Measurements from ENCODE around the gene STK35. TPM values are rescaled to one million over a fixed set of nuclear protein-coding genes. Genes with fewer than 3 reads are reported as not detected.

The STK35 gene
- total and polyA plus RNA-seq, 2 of the 8 experiments (the other 6 are each of a cell fraction or from before 2014, with no cell fraction given), result 24.9 to 45.0 TPM

GRCh38 chr20:2123720-2124119 is 22.1 kb downstream of the STK35 start:
- Histone ChIP-seq H3K9ac (replicated peaks in 1 of 4; ENCODE audit: extremely low read depth in 1 of 4, low read depth in 3 of 4, low read length in 3 of 4) (no peak overlapping the region), H3K4me2 (ENCODE audit: insufficient read depth in 1 of 2, low read depth in 2 of 2, low read length in 2 of 2) (no peak overlapping the region), H4K5ac (ENCODE audit: insufficient read length, low read depth, low read length) (no peak overlapping the region), H3K4me3 (ENCODE audit: extremely low read depth in 1 of 4, insufficient read depth in 2 of 4, low read depth in 3 of 4, low read length in 4 of 4) (no peak overlapping the region), H2BK15ac (ENCODE audit: low read length) (no peak overlapping the region), H3K9me3 (ENCODE audit: insufficient read depth in 2 of 2, low read depth in 1 of 2, low read length in 1 of 2) (no peaks in the 10 kb centered on the region), H2BK20ac (ENCODE audit: low read length) (no peak overlapping the region), H2AK5ac (ENCODE audit: low read depth, low read length) (peak overlapping the region; percentile 32; the same call in 1 of the 2 replicates), H3K79me1 (ENCODE audit: low read depth, low read length) (peaks cover 6% of the 10 kb centered on the region), H3K4ac (replicated peaks; ENCODE audit: insufficient read length, low read depth, low read length) (no peak overlapping the region), H3K18ac (ENCODE audit: extremely low read depth, low read length) (no peak overlapping the region), H3K79me2 (ENCODE audit: control insufficient read depth in 1 of 2, insufficient read depth in 2 of 2, low read length in 2 of 2) (peaks cover 0 to 96% of the 10 kb centered on the region in 2 experiments; a peak in 2 of 4 replicates), H4K20me1 (replicated peaks in 1 of 2; ENCODE audit: control insufficient read depth in 1 of 2, insufficient read depth in 2 of 2, low read length in 2 of 2) (peaks cover 5 to 29% of the 10 kb centered on the region in 2 experiments), H4K91ac (replicated peaks; ENCODE audit: insufficient read length, low read length) (no peak overlapping the region), H3K14ac (ENCODE audit: insufficient read length) (no peak overlapping the region), H3K27me3 (replicated peaks in 1 of 4; ENCODE audit: control insufficient read depth in 3 of 4, extremely low read depth in 1 of 4, insufficient read depth in 3 of 4, low read length in 3 of 4) (no peaks in the 10 kb centered on the region), H3K56ac (replicated peaks; ENCODE audit: insufficient read length, low read depth, low read length) (no peak overlapping the region), H2BK120ac (replicated peaks; ENCODE audit: low read depth, low read length) (no peak overlapping the region), H2BK12ac (ENCODE audit: low read depth, low read length) (no peak overlapping the region), H3K4me1 (replicated peaks in 1 of 4; ENCODE audit: control insufficient read depth in 3 of 4, insufficient read depth in 4 of 4, low read length in 3 of 4) (peaks cover 0 to 10% (median 0%) of the 10 kb centered on the region in 4 experiments; a peak in 1 of 7 replicates), H3K23ac (ENCODE audit: insufficient read length) (no peak overlapping the region), H3K27ac (ENCODE audit: low read depth, low read length) (no peak overlapping the region), H2AFZ (ENCODE audit: low read length) (no peak overlapping the region), H3K23me2 (ENCODE audit: low read depth, low read length) (no peaks in the 10 kb centered on the region), H4K8ac (ENCODE audit: extremely low read depth, insufficient read depth, low read length) (no peak overlapping the region), H2BK5ac (ENCODE audit: low read depth, low read length) (no peak overlapping the region), H3K36me3 (ENCODE audit: control insufficient read depth in 2 of 4, insufficient read depth in 4 of 4, low read length in 3 of 4) (peaks cover 0 to 2% (median 0%) of the 10 kb centered on the region in 4 experiments; a peak in 1 of 8 replicates)
- FAIRE-seq, result no peak
- DNase-seq (ENCODE audit: low read depth in 1 of 2, low spot score in 2 of 2), result no peak
- ChIA-PET POLR2A (ENCODE audit: partially characterized antibody) (interaction anchor here (1.1 to 1.5 kb wide), 2 partner anchors 12 to 21 kb away, joined by 3 to 12 read pairs; no protein-coding TSS in a partner anchor), CTCF (ENCODE audit: partially characterized antibody) (interaction anchor here (0.7 to 3.6 kb wide), 5 partner anchors 10 to 150 kb away, joined by 3 to 14 read pairs (median 5); no protein-coding TSS in a partner anchor)
- 83% methylated on average over 5 of the region's 5 CpGs; no CpG with 5 or more reads in 1 of the 2 experiments for WGBS, 2 experiments (ENCODE audit: extremely low coverage in 1 of 2, insufficient coverage in 1 of 2, insufficient read length in 1 of 2, insufficient replicate concordance in 2 of 2, low coverage in 1 of 2, low lambda C conversion rate in 2 of 2, missing lambda C conversion rate in 1 of 2)
- TF ChIP-seq SIN3A (conservative IDR thresholded peaks at IDR 0.05 in 1 of 2, IDR thresholded peaks at IDR 0.05 in 1 of 2; ENCODE audit: low read depth in 1 of 2, low read length in 2 of 2) (no peak), YY1 (IDR thresholded peaks at IDR 0.05; ENCODE audit: low read depth, low read length) (no peak), EGR1 (IDR thresholded peaks at IDR 0.05; ENCODE audit: borderline replicate concordance, low read depth, low read length) (no peak), RBBP5 (IDR thresholded peaks at IDR 0.05; ENCODE audit: borderline replicate concordance, low read depth, low read length) (no peak), SP2 (IDR thresholded peaks at IDR 0.05; ENCODE audit: low read length) (no peak), JUN (IDR thresholded peaks at IDR 0.05; ENCODE audit: low read depth, low read length) (no peak), SUZ12 (IDR thresholded peaks at IDR 0.05; ENCODE audit: low read length) (no peak), ATF2 (IDR thresholded peaks at IDR 0.05; ENCODE audit: low read length) (no peak), SP1 (IDR thresholded peaks at IDR 0.05; ENCODE audit: low read depth, low read length) (no peak), BRCA1 (IDR thresholded peaks at IDR 0.05; ENCODE audit: low read depth, low read length) (no peak), ASH2L (IDR thresholded peaks at IDR 0.05; ENCODE audit: low read length) (no peak), KDM5A (IDR thresholded peaks at IDR 0.05; ENCODE audit: low read length) (no peak)
